ENCODE data around the gene PSD. TPM values are rescaled to one million over a fixed set of nuclear protein-coding genes. Genes with fewer than 3 reads are reported as not detected.

The PSD gene
- total and polyA plus RNA-seq, 5 experiments from 2014 or later, result 4.9 to 13.3 (median 5.9) TPM

GRCh38 chr10:102424916-102425315, 6.3 kb upstream of the PSD start:
- DNase-seq, result no peak
- Mint-ChIP-seq H3K27me3 (no peaks in the 10 kb centered on the region), H3K4me1 (peaks cover 24 to 38% (median 33%) of the 10 kb centered on the region in 4 donors), H3K36me3 (peaks cover 0 to 13% (median 0%) of the 10 kb centered on the region in 3 donors), H3K4me3 (no peak overlapping the region), H3K9me3 (no peaks in the 10 kb centered on the region), H3K27ac (peak overlapping the region in 1 of 10 donors; percentile 15)
- ATAC-seq, result no peak
- POLR2A ChIA-PET, result interaction anchor here (6.1 to 7.8 kb wide), 2 partner anchors 26 to 28 kb away, joined by 102 to 111 read pairs; partner anchors contain the start of genes C10orf95 and NFKB2

GRCh38 chr10:102424145-102424544, 5.6 kb upstream of the PSD start:
- peaks cover 0 to 13% (median 0%) of the 10 kb centered on the region in 3 donors for H3K36me3 Mint-ChIP-seq
- H3K9me3 Mint-ChIP-seq, result no peaks in the 10 kb centered on the region
- H3K4me1 Mint-ChIP-seq, result peaks cover 27 to 46% (median 41%) of the 10 kb centered on the region in 4 donors
- no peak for DNase-seq
- POLR2A ChIA-PET, result interaction anchor here (0.6 to 7.8 kb wide), 6 partner anchors 10 to 1410 kb away, joined by 3 to 115 read pairs (median 53); partner anchors contain the start of genes ACTR1A, C10orf95, CUEDC2 and NFKB2
- peak overlapping the region in 1 of 10 donors; percentile 26 for H3K4me3 Mint-ChIP-seq
- H3K27ac Mint-ChIP-seq, result peak overlapping the region in 2 of 10 donors; percentile 24 to 45
- no peak for ATAC-seq
- H3K27me3 Mint-ChIP-seq, result no peaks in the 10 kb centered on the region

GRCh38 chr10:102423372-102423968, 4.9 kb upstream of the PSD start:
- peak overlapping the region in 8 of 10 donors; percentile 28 to 94 (median 49) for H3K4me3 Mint-ChIP-seq
- H3K27me3 Mint-ChIP-seq, result peaks cover 0 to under 1% (median 0%) of the 10 kb centered on the region in 5 donors
- POLR2A ChIA-PET, result interaction anchor here (1.0 to 7.8 kb wide), 7 partner anchors 11 to 80 kb away, joined by 3 to 115 read pairs (median 52); partner anchors contain the start of genes ACTR1A, C10orf95, CUEDC2 and NFKB2
- H3K36me3 Mint-ChIP-seq, result peaks cover 0 to 13% (median 0%) of the 10 kb centered on the region in 3 donors
- peak overlapping the region in 5 of 10 donors; percentile 19 to 77 (median 60) for H3K27ac Mint-ChIP-seq
- no peak for ATAC-seq
- no peak for DNase-seq
- H3K4me1 Mint-ChIP-seq, result peaks cover 30 to 49% (median 44%) of the 10 kb centered on the region in 4 donors
- no peaks in the 10 kb centered on the region for H3K9me3 Mint-ChIP-seq

- Mint-ChIP-seq H3K27ac (peak overlapping the region in 9 of 10 donors; percentile 59 to 97 (median 78)), H3K36me3 (peaks cover 0 to 13% (median 0%) of the 10 kb centered on the region in 3 donors), H3K27me3 (peaks cover 5 to 9% (median 7%) of the 10 kb centered on the region in 5 donors), H3K9me3 (no peaks in the 10 kb centered on the region), H3K4me3 (peak overlapping the region; percentile 93 to 100 (median 98)), H3K4me1 (peaks cover 33 to 52% (median 46%) of the 10 kb centered on the region in 4 donors)
- ATAC-seq (peak; percentile 6 to 8), DNase-seq (peak in 3 of 10 donors; percentile 30 to 45 (median 40))
- POLR2A ChIA-PET, result interaction anchor here (0.5 to 7.8 kb wide), 10 partner anchors 12 to 82 kb away, joined by 3 to 115 read pairs (median 5); partner anchors contain the start of genes ACTR1A, C10orf95, CUEDC2 and NFKB2
These were observed 4.1 kb upstream of the PSD start for GRCh38 chr10:102422545-102423129.

- Mint-ChIP-seq H3K27ac (peak overlapping the region in 9 of 10 donors; percentile 63 to 97 (median 87)), H3K4me1 (peaks cover 27 to 48% (median 46%) of the 10 kb centered on the region in 4 donors), H3K27me3 (peaks cover 9 to 16% (median 12%) of the 10 kb centered on the region in 5 donors), H3K9me3 (no peaks in the 10 kb centered on the region), H3K36me3 (peaks cover 0 to 11% (median 0%) of the 10 kb centered on the region in 3 donors), H3K4me3 (peak overlapping the region; percentile 93 to 100 (median 98))
- POLR2A ChIA-PET, result interaction anchor here (0.5 to 7.8 kb wide), 16 partner anchors 8 to 603 kb away, joined by 3 to 115 read pairs (median 7); partner anchors contain the start of genes C10orf95, CUEDC2, LDB1 and NFKB2
- DNase-seq (no peak), ATAC-seq (peak; percentile 18 to 21)
These were observed 3.4 kb upstream of the PSD start for GRCh38 chr10:102421757-102422512.

- peaks cover 0 to 10% (median 0%) of the 10 kb centered on the region in 3 donors for H3K36me3 Mint-ChIP-seq
- DNase-seq (no peak), ATAC-seq (no peak)
- H3K27me3 Mint-ChIP-seq, result peaks cover 9 to 21% (median 14%) of the 10 kb centered on the region in 5 donors
- H3K9me3 Mint-ChIP-seq, result no peaks in the 10 kb centered on the region
- POLR2A ChIA-PET, result interaction anchor here (0.6 to 7.8 kb wide), 18 partner anchors 9 to 603 kb away, joined by 3 to 115 read pairs (median 6); partner anchors contain the start of genes ACTR1A, C10orf95, CUEDC2 and LDB1
- H3K27ac Mint-ChIP-seq, result peak overlapping the region in 6 of 10 donors; percentile 94 to 97 (median 96)
- H3K4me3 Mint-ChIP-seq, result peak overlapping the region; percentile 93 to 100 (median 98)
- peaks cover 27 to 48% (median 46%) of the 10 kb centered on the region in 4 donors for H3K4me1 Mint-ChIP-seq
These were observed 2.8 kb upstream of the PSD start for GRCh38 chr10:102421507-102421756.

- H3K4me3 Mint-ChIP-seq, result peak within 1 kb of the TSS; percentile 93 to 100 (median 98)
- peak within 1 kb of the TSS; percentile 92 to 97 (median 95) for H3K27ac Mint-ChIP-seq
- DNase-seq (peak; percentile 77 to 97 (median 90)), ATAC-seq (peak; percentile 71 to 76)
- peaks cover 22 to 48% (median 46%) of the 10 kb centered on the region in 4 donors for H3K4me1 Mint-ChIP-seq
- peaks cover 12 to 26% (median 18%) of the 10 kb centered on the region in 5 donors for H3K27me3 Mint-ChIP-seq
- no peaks in the 10 kb centered on the region for H3K9me3 Mint-ChIP-seq
- H3K36me3 Mint-ChIP-seq, result peaks cover 0 to 7% (median 0%) of the 10 kb centered on the region in 3 donors
- POLR2A ChIA-PET, result interaction anchor here (0.6 to 7.8 kb wide), 19 partner anchors 9 to 602 kb away, joined by 3 to 115 read pairs (median 6); partner anchors contain the start of genes ACTR1A, C10orf95, CUEDC2 and LDB1
These were observed 2.3 kb upstream of the PSD start, which contains the start of gene FBXL15 for GRCh38 chr10:102420714-102421506. Gene FBXL15, plus strand, starts transcription at chr10:102420836. Its CDS starts 294 bp downstream, at chr10:102421130.

- ATAC-seq (no peak), DNase-seq (no peak)
- peaks cover 19 to 48% (median 43%) of the 10 kb centered on the region in 4 donors for H3K4me1 Mint-ChIP-seq
- H3K27me3 Mint-ChIP-seq, result peaks cover 12 to 33% (median 22%) of the 10 kb centered on the region in 5 donors
- peaks cover 0 to 7% (median 0%) of the 10 kb centered on the region in 3 donors for H3K36me3 Mint-ChIP-seq
- H3K4me3 Mint-ChIP-seq, result peak overlapping the region; percentile 93 to 100 (median 98)
- POLR2A ChIA-PET, result interaction anchor here (0.7 to 7.8 kb wide), 11 partner anchors 9 to 602 kb away, joined by 3 to 115 read pairs (median 10); partner anchors contain the start of genes C10orf95, CUEDC2, LDB1 and NFKB2
- H3K27ac Mint-ChIP-seq, result peak overlapping the region; percentile 14 to 97 (median 95)
- H3K9me3 Mint-ChIP-seq, result no peaks in the 10 kb centered on the region
These were observed 1.7 kb upstream of the PSD start for GRCh38 chr10:102420181-102420713.

GRCh38 chr10:102419269-102420180, 940 bp upstream of the PSD start:
- Mint-ChIP-seq H3K9me3 (no peaks in the 10 kb centered on the region), H3K36me3 (peaks cover 0 to 6% (median 0%) of the 10 kb centered on the region in 3 donors), H3K4me3 (peak overlapping the region; percentile 93 to 100 (median 98)), H3K4me1 (peaks cover 19 to 48% (median 43%) of the 10 kb centered on the region in 4 donors), H3K27ac (peak overlapping the region in 2 of 10 donors; percentile 95 to 97), H3K27me3 (peaks cover 14 to 34% (median 22%) of the 10 kb centered on the region in 5 donors)
- DNase-seq (peak in 9 of 10 donors; percentile 54 to 84 (median 71)), ATAC-seq (peak in 1 of 2 donors; percentile 22)
- POLR2A ChIA-PET, result interaction anchor here (0.6 to 7.8 kb wide), 6 partner anchors 8 to 41 kb away, joined by 3 to 115 read pairs (median 77); partner anchors contain the start of genes C10orf95, CUEDC2 and NFKB2

GRCh38 chr10:102416695-102417094, 1.9 kb downstream of the PSD start:
- Mint-ChIP-seq H3K4me3 (no peak overlapping the region), H3K27me3 (peaks cover 14 to 38% (median 24%) of the 10 kb centered on the region in 5 donors), H3K4me1 (peaks cover 17 to 39% (median 36%) of the 10 kb centered on the region in 4 donors), H3K27ac (no peak overlapping the region), H3K9me3 (no peaks in the 10 kb centered on the region), H3K36me3 (no peaks in the 10 kb centered on the region)
- DNase-seq (peak in 1 of 10 donors; percentile 58), ATAC-seq (no peak)
- POLR2A ChIA-PET, result interaction anchor here (1.1 to 1.4 kb wide), 3 partner anchors 9 to 33 kb away, joined by 3 to 5 read pairs (median 4); no protein-coding TSS in a partner anchor

Data from naive thymus-derived CD8-positive, alpha-beta T cell (primary cell).